Measurements from ENCODE around the gene RNF26.

- TF ChIP-seq, protein P1, sequence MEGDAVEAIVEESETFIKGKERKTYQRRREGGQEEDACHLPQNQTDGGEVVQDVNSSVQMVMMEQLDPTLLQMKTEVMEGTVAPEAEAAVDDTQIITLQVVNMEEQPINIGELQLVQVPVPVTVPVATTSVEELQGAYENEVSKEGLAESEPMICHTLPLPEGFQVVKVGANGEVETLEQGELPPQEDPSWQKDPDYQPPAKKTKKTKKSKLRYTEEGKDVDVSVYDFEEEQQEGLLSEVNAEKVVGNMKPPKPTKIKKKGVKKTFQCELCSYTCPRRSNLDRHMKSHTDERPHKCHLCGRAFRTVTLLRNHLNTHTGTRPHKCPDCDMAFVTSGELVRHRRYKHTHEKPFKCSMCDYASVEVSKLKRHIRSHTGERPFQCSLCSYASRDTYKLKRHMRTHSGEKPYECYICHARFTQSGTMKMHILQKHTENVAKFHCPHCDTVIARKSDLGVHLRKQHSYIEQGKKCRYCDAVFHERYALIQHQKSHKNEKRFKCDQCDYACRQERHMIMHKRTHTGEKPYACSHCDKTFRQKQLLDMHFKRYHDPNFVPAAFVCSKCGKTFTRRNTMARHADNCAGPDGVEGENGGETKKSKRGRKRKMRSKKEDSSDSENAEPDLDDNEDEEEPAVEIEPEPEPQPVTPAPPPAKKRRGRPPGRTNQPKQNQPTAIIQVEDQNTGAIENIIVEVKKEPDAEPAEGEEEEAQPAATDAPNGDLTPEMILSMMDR (IDR thresholded peaks at IDR 0.05; ENCODE audit: poor library complexity): no peak
- TF ChIP-seq EZH2phosphoT487 (IDR thresholded peaks at IDR 0.05; ENCODE audit: low read depth, severe bottlenecking, unreplicated experiment): no peak
These were observed 18.5 kb downstream of the RNF26 start for GRCh38 chr11:119352857-119353260.

Measured in hepatocyte (in vitro differentiated cells).